ENCODE data around the gene OR2T3. TPM values are rescaled to one million over a fixed set of nuclear protein-coding genes. Genes with fewer than 3 reads are reported as not detected.
"Not testable (repeated sequence)": the region's sequence is repeated elsewhere in the genome, so short reads cannot be mapped to it uniquely, and the experiment has no call there.

OR2T3 gene
- total RNA-seq, 1 donor from 2014 or later: not detected

GRCh38 chr1:248442500-248443277, 30.5 kb upstream of the OR2T3 start:
- not testable (repeated sequence) for H3K9ac ChIP-seq (ENCODE audit: low read depth in 1 of 3, low read length in 3 of 3); H3K4me3 ChIP-seq (ENCODE audit: low read length in 3 of 3); H3K27ac ChIP-seq (ENCODE audit: low read depth, low read length); H3K27me3 ChIP-seq (ENCODE audit: control insufficient read depth in 3 of 3, insufficient read depth in 3 of 3, low read length in 3 of 3); H3K4me1 ChIP-seq (ENCODE audit: control insufficient read depth in 3 of 3, insufficient read depth in 3 of 3, low read length in 3 of 3); H3K9me3 ChIP-seq (ENCODE audit: control insufficient read depth in 3 of 3, low read length in 3 of 3); H3K36me3 ChIP-seq (ENCODE audit: control insufficient read depth in 3 of 3, insufficient read depth in 3 of 3, low read length in 3 of 3)

GRCh38 chr1:248444603-248445002, 28.5 kb upstream of the OR2T3 start:
- not testable (repeated sequence) for H3K9ac ChIP-seq (ENCODE audit: low read depth in 1 of 3, low read length in 3 of 3); H3K27me3 ChIP-seq (ENCODE audit: control insufficient read depth in 3 of 3, insufficient read depth in 3 of 3, low read length in 3 of 3); H3K9me3 ChIP-seq (ENCODE audit: control insufficient read depth in 3 of 3, low read length in 3 of 3); H3K36me3 ChIP-seq (ENCODE audit: control insufficient read depth in 3 of 3, insufficient read depth in 3 of 3, low read length in 3 of 3); H3K4me3 ChIP-seq (ENCODE audit: low read length in 3 of 3); H3K27ac ChIP-seq (ENCODE audit: low read depth, low read length); H3K4me1 ChIP-seq (ENCODE audit: control insufficient read depth in 3 of 3, insufficient read depth in 3 of 3, low read length in 3 of 3)

DNA sequence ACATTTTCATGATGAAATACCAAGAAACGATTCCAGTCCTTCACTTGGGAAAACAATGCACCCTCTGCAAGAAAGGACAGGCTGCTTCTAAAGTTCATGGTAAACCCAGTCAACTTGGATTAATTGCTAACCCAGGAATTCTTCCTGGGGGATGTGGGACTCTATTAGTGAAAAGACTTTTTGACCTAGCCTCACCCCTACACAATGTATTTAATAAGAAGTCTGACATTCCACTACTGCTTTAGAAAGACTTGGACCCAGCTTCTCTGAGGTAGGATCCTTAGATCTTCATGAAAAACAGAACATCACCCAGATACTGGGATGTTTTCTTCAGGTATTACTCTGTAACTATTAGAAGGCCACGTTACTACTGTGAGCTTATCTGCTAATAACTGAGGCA, 27.8 kb upstream of the OR2T3 start, which contains the start of gene OR2T2:
TSS of gene OR2T2 (plus strand) at position 239 of the 400 bp plus-strand sequence. CDS start 7,161 bp downstream, outside the sequence.
- not testable (repeated sequence) for H3K4me3 ChIP-seq (ENCODE audit: low read length in 3 of 3); H3K9ac ChIP-seq (ENCODE audit: low read depth in 1 of 3, low read length in 3 of 3); H3K4me1 ChIP-seq (ENCODE audit: control insufficient read depth in 3 of 3, insufficient read depth in 3 of 3, low read length in 3 of 3); H3K27me3 ChIP-seq (ENCODE audit: control insufficient read depth in 3 of 3, insufficient read depth in 3 of 3, low read length in 3 of 3); H3K36me3 ChIP-seq (ENCODE audit: control insufficient read depth in 3 of 3, insufficient read depth in 3 of 3, low read length in 3 of 3); H3K9me3 ChIP-seq (ENCODE audit: control insufficient read depth in 3 of 3, low read length in 3 of 3); H3K27ac ChIP-seq (ENCODE audit: low read depth, low read length)

DNA sequence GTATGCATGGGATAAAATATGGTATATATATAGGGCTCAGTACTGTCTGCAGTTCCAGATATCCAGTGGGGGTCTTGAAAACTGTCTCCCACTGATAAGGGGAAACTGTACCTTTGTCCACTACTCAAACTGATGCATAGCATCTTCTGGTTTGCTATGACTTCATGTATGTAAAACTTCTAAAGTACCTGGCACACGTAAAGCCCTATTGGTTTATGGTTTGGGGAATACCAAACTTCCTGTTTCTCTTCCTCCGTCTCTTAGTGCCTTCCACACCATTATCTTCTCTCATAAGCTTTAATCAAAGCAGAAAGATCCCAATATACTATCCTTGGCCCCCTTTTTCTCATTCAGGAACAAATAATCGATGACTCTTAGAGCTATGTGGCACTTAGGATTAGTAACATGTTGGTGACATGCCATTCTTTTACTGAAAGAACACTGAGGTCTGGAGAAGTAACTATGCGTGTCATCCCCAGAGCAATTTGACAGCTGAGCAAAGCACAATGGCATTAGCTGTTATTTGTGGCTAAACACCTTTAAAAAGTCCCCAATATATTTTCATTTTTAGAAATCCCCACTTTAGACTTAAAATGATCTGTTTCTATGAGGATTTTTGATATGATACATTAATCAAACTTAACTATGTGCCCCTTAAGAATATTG, 24.6 kb upstream of the OR2T3 start:
- not testable (repeated sequence) for H3K27me3 ChIP-seq (ENCODE audit: control insufficient read depth in 3 of 3, insufficient read depth in 3 of 3, low read length in 3 of 3); H3K36me3 ChIP-seq (ENCODE audit: control insufficient read depth in 3 of 3, insufficient read depth in 3 of 3, low read length in 3 of 3); H3K9me3 ChIP-seq (ENCODE audit: control insufficient read depth in 3 of 3, low read length in 3 of 3); H3K4me1 ChIP-seq (ENCODE audit: control insufficient read depth in 3 of 3, insufficient read depth in 3 of 3, low read length in 3 of 3); H3K27ac ChIP-seq (ENCODE audit: low read depth, low read length); H3K4me3 ChIP-seq (ENCODE audit: low read length in 3 of 3); H3K9ac ChIP-seq (ENCODE audit: low read depth in 1 of 3, low read length in 3 of 3)

GRCh38 chr1:248449821-248450465, 23.2 kb upstream of the OR2T3 start:
- not testable (repeated sequence) for H3K36me3 ChIP-seq (ENCODE audit: control insufficient read depth in 3 of 3, insufficient read depth in 3 of 3, low read length in 3 of 3); H3K4me3 ChIP-seq (ENCODE audit: low read length in 3 of 3); H3K9me3 ChIP-seq (ENCODE audit: control insufficient read depth in 3 of 3, low read length in 3 of 3); H3K27me3 ChIP-seq (ENCODE audit: control insufficient read depth in 3 of 3, insufficient read depth in 3 of 3, low read length in 3 of 3); H3K4me1 ChIP-seq (ENCODE audit: control insufficient read depth in 3 of 3, insufficient read depth in 3 of 3, low read length in 3 of 3); H3K27ac ChIP-seq (ENCODE audit: low read depth, low read length); H3K9ac ChIP-seq (ENCODE audit: low read depth in 1 of 3, low read length in 3 of 3)

DNA sequence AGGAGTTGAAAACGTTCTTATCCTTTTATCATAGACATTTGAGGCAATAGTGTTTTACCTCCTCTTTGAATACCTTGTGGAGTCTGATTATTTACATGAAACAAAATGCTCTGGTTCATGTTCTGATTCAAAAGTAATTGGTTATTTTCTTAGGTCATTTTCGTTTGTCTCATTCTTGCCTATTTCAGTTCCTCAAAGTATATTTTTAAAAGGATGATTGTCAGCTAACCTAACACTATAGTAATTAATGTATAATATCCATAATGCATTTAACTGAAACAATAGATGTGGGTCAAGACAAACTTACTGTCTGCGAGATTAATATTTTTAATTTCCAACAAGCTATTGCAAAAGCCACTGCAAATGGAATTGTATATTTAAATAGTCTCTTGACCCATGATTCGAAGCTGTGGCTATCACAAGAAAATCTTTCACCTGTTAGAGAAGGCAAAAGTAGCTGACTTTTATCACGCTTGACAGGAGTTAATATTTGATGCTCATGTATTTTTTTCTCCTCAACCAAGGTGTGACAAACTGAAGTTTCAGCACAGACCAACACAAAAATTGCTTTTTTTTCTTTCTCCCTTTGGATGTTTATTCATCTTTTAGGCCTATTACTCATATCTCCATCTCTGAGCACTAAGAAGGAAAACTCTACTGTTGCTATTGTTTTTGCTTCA, 22.5 kb upstream of the OR2T3 start:
- not testable (repeated sequence) for H3K9ac ChIP-seq (ENCODE audit: low read depth in 1 of 3, low read length in 3 of 3); H3K27me3 ChIP-seq (ENCODE audit: control insufficient read depth in 3 of 3, insufficient read depth in 3 of 3, low read length in 3 of 3); H3K9me3 ChIP-seq (ENCODE audit: control insufficient read depth in 3 of 3, low read length in 3 of 3); H3K4me3 ChIP-seq (ENCODE audit: low read length in 3 of 3); H3K36me3 ChIP-seq (ENCODE audit: control insufficient read depth in 3 of 3, insufficient read depth in 3 of 3, low read length in 3 of 3); H3K4me1 ChIP-seq (ENCODE audit: control insufficient read depth in 3 of 3, insufficient read depth in 3 of 3, low read length in 3 of 3); H3K27ac ChIP-seq (ENCODE audit: low read depth, low read length)

DNA sequence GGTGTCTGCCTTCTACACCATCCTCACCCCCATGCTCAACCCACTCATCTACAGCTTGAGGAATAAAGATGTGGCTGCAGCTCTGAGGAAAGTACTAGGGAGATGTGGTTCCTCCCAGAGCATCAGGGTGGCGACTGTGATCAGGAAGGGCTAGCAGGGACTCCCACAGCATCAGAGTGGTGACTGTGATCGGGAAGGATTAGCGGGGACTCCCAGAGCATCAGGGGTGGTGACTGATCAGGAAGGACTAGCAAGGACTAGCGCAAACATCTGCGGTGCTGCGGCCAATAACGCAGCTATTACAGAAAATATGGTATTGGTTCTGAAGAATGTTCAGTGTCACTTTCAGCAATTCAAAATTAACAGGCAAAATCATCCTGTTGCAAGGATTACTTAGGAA, 19.5 kb upstream of the OR2T3 start:
- H3K9me3 ChIP-seq (ENCODE audit: control insufficient read depth in 3 of 3, low read length in 3 of 3); H3K9ac ChIP-seq (ENCODE audit: low read depth in 1 of 3, low read length in 3 of 3); H3K36me3 ChIP-seq (ENCODE audit: control insufficient read depth in 3 of 3, insufficient read depth in 3 of 3, low read length in 3 of 3); H3K27ac ChIP-seq (ENCODE audit: low read depth, low read length); H3K4me1 ChIP-seq (ENCODE audit: control insufficient read depth in 3 of 3, insufficient read depth in 3 of 3, low read length in 3 of 3); H3K4me3 ChIP-seq (ENCODE audit: low read length in 3 of 3); H3K27me3 ChIP-seq (ENCODE audit: control insufficient read depth in 3 of 3, insufficient read depth in 3 of 3, low read length in 3 of 3): not testable (repeated sequence)

GRCh38 chr1:248455045-248455444, 18.1 kb upstream of the OR2T3 start:
- H3K9me3 ChIP-seq (ENCODE audit: control insufficient read depth in 3 of 3, low read length in 3 of 3); H3K4me1 ChIP-seq (ENCODE audit: control insufficient read depth in 3 of 3, insufficient read depth in 3 of 3, low read length in 3 of 3); H3K9ac ChIP-seq (ENCODE audit: low read depth in 1 of 3, low read length in 3 of 3); H3K4me3 ChIP-seq (ENCODE audit: low read length in 3 of 3); H3K27me3 ChIP-seq (ENCODE audit: control insufficient read depth in 3 of 3, insufficient read depth in 3 of 3, low read length in 3 of 3); H3K36me3 ChIP-seq (ENCODE audit: control insufficient read depth in 3 of 3, insufficient read depth in 3 of 3, low read length in 3 of 3); H3K27ac ChIP-seq (ENCODE audit: low read depth, low read length): not testable (repeated sequence)

GRCh38 chr1:248456635-248457034, 16.5 kb upstream of the OR2T3 start:
- not testable (repeated sequence) for H3K27ac ChIP-seq (ENCODE audit: low read depth, low read length); H3K36me3 ChIP-seq (ENCODE audit: control insufficient read depth in 3 of 3, insufficient read depth in 3 of 3, low read length in 3 of 3); H3K27me3 ChIP-seq (ENCODE audit: control insufficient read depth in 3 of 3, insufficient read depth in 3 of 3, low read length in 3 of 3)

DNA sequence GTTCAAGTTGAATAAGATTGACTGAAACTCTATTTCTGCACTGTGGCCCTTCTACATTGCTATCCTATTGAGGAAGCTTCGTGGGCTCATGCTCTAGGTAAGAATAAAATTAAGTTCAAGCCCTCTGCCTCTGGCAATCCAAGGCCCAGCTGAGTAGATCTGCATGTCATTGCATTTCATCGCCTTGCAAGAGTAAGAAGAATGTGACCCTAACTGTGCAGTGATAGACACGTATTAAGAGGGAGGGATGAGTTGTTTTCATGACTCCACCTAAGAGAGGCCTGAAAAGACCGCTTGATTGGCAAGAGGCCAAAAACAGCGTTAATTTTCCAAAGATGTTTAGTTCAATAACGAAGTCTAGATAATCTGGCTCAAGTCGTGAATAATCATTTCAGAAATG, 14.0 kb upstream of the OR2T3 start:
- not testable (repeated sequence) for H3K9ac ChIP-seq (ENCODE audit: low read depth in 1 of 3, low read length in 3 of 3); H3K36me3 ChIP-seq (ENCODE audit: control insufficient read depth in 3 of 3, insufficient read depth in 3 of 3, low read length in 3 of 3); H3K27ac ChIP-seq (ENCODE audit: low read depth, low read length); H3K9me3 ChIP-seq (ENCODE audit: control insufficient read depth in 3 of 3, low read length in 3 of 3); H3K4me1 ChIP-seq (ENCODE audit: control insufficient read depth in 3 of 3, insufficient read depth in 3 of 3, low read length in 3 of 3); H3K4me3 ChIP-seq (ENCODE audit: low read length in 3 of 3); H3K27me3 ChIP-seq (ENCODE audit: control insufficient read depth in 3 of 3, insufficient read depth in 3 of 3, low read length in 3 of 3)

More at GRCh38 chr1:248456635-248457034, 16.5 kb upstream of the OR2T3 start:
- not testable (repeated sequence) for H3K9me3 ChIP-seq (ENCODE audit: control insufficient read depth in 3 of 3, low read length in 3 of 3); H3K4me1 ChIP-seq (ENCODE audit: control insufficient read depth in 3 of 3, insufficient read depth in 3 of 3, low read length in 3 of 3); H3K4me3 ChIP-seq (ENCODE audit: low read length in 3 of 3); H3K9ac ChIP-seq (ENCODE audit: low read depth in 1 of 3, low read length in 3 of 3)
